ENCODE measurements around the gene CCDC200. TPM values are rescaled to one million over a fixed set of nuclear protein-coding genes. Genes with fewer than 3 reads are reported as not detected.

CCDC200 gene
- total RNA-seq, 1 experiment from 2014 or later, result not detected

GRCh38 chr17:43175213-43176118, 53.0 kb downstream of the CCDC200 start:
- Histone ChIP-seq H2AFZ (ENCODE audit: low read depth, low read length, poor library complexity, severe bottlenecking) (no peak overlapping the region), H3K79me2 (ENCODE audit: insufficient read depth, low read length) (peaks cover 23% of the 10 kb centered on the region), H3K9ac (ENCODE audit: low read length) (no peak overlapping the region), H3K27ac (ENCODE audit: low read depth, low read length) (no peak overlapping the region), H3K4me1 (ENCODE audit: control insufficient read depth in 1 of 2, insufficient read depth in 2 of 2, low read length in 2 of 2) (peaks cover 3 to 15% of the 10 kb centered on the region in 2 experiments), H3K36me3 (ENCODE audit: control insufficient read depth in 1 of 2, insufficient read depth in 2 of 2, low read length in 2 of 2) (peaks cover 12 to 19% of the 10 kb centered on the region in 2 experiments; a peak in 3 of 4 replicates), H3K9me3 (ENCODE audit: control insufficient read depth in 1 of 2, insufficient read depth in 1 of 2, low read depth in 1 of 2, low read length in 2 of 2) (no peaks in the 10 kb centered on the region), H3K27me3 (ENCODE audit: insufficient read depth, low read length) (no peaks in the 10 kb centered on the region), H3K4me3 (replicated peaks in 1 of 2; ENCODE audit: low read depth in 1 of 2, low read length in 2 of 2) (no peak overlapping the region), H3K4me2 (ENCODE audit: low read length) (no peak overlapping the region), H3K9me2 (ENCODE audit: insufficient read depth) (no peaks in the 10 kb centered on the region), H4K20me1 (ENCODE audit: insufficient read depth) (no peaks in the 10 kb centered on the region)
- ChIA-PET POLR2A (no interaction called here), RAD21 (ENCODE audit: low non-redundant PET in 1 of 2, low total read pairs in 2 of 2, uncharacterized antibody in 2 of 2, unreplicated experiment in 2 of 2) (no interaction called here), CTCF (no interaction called here)
- ATAC-seq, result no peak
- no TSS peak for BruUV-seq (replicated peaks)
- TF ChIP-seq CBX3 (IDR thresholded peaks at IDR 0.05; ENCODE audit: low read depth) (no peak), EZH2 (IDR thresholded peaks at IDR 0.05) (no peak), SIN3A (IDR thresholded peaks at IDR 0.05; ENCODE audit: low read depth) (no peak), ELF1 (IDR thresholded peaks at IDR 0.05; ENCODE audit: borderline replicate concordance, low read depth) (no peak), SP1 (IDR thresholded peaks at IDR 0.05; ENCODE audit: low read depth) (no peak), YY1 (IDR thresholded peaks at IDR 0.05; ENCODE audit: extremely low read depth, insufficient replicate concordance, low read depth, low read length) (no peak)
- intact Hi-C loops (cut with micrococcal nuclease), result no loop called here
- DNase-seq (ENCODE audit: low read depth, low spot score), result no peak
